GM13977 (cell line): ENCODE results near the gene KNL1.

ENCODE experiments used
- DNase-seq: peaks from one replicate; pipeline ENCODE4 v3.0.0; 2012; ENCODE audit warnings: low spot score
- CTCF ChIP-seq: IDR thresholded peaks from 2 replicates; pipeline ENCODE4 v1.5.1; 2012; ENCODE audit warnings: mild to moderate bottlenecking, control low read depth; ENCODE audit not compliant: insufficient read depth; ENCODE audit errors: extremely low read depth, missing control alignments
- in situ Hi-C: fragments of 300-500 bp; cut with MboI; formaldehyde crosslinking; loops from one replicate; pipeline ENCODE4 v1.12.0; 2022; ENCODE audit warnings: low sequenced_read_pairs, low pct_unique_long_range_greater_than_20kb, mixed read lengths, inconsistent platforms; ENCODE audit not compliant: unreplicated experiment

The KNL1 gene

GRCh38 chr15:40555876-40556275 lies 38.2 kb upstream of the KNL1 start:
- no peak for DNase-seq
- TF ChIP-seq CTCF = no peak
- in situ Hi-C loops = no loop called here

- in situ Hi-C loops = no loop called here
- TF ChIP-seq CTCF = no peak
- DNase-seq = no peak
Observed at GRCh38 chr15:40558952-40559742, 34.9 kb upstream of the KNL1 start.

GRCh38 chr15:40562691-40563090 lies 31.4 kb upstream of the KNL1 start:
- no peak for TF ChIP-seq CTCF
- in situ Hi-C loops = no loop called here
- DNase-seq = no peak

DNA sequence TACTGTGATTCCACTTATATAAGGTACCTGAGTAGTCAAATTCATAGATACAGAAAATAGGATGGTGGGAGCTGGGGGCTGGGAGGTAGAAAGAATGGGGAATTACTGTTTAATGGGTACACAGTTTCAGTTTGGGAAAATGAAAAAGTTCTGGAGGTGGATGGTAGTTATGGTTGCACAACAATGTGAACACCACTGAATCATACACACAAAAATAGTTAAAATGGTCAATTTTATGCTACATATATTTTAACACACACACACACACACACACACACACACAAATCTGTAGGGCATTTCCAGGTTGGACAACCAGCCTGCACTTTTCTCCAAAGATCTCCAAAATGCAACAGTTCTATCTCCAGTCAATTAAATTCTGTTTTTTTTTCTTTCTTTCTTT lies 30.6 kb upstream of the KNL1 start:
- no peak for DNase-seq
- no peak for TF ChIP-seq CTCF
- in situ Hi-C loops = no loop called here

GRCh38 chr15:40564591-40565332 lies 29.3 kb upstream of the KNL1 start, which contains the start of gene CCDC32:
Gene CCDC32 (minus strand): TSS chr15:40565042. CDS start chr15:40563015, 2,027 bp downstream.
- in situ Hi-C loops = no loop called here
- peak; percentile 97 for DNase-seq
- no peak for TF ChIP-seq CTCF

- no peak for DNase-seq
- TF ChIP-seq CTCF = no peak
- in situ Hi-C loops = no loop called here
Observed at GRCh38 chr15:40565333-40566238, 28.5 kb upstream of the KNL1 start.
